H1 (cell line): ENCODE data around the gene BIRC5. TPM values are rescaled to one million over a fixed set of nuclear protein-coding genes. Genes with fewer than 3 reads are reported as not detected.

Experiments used
- CHD1 ChIP-seq: IDR thresholded peaks from 2 replicates; pipeline ENCODE4 v1.6.1; 2012; ENCODE audit warnings: low read depth, low read length, improper control_type of control experiment
- GABPA ChIP-seq: IDR thresholded peaks from 2 replicates; pipeline ENCODE4 v1.6.1; 2011; ENCODE audit warnings: mild to moderate bottlenecking, low read length, moderate library complexity, borderline replicate concordance; ENCODE audit not compliant: insufficient read depth
- HDAC6 ChIP-seq: IDR thresholded peaks from one replicate; pipeline ENCODE4 v1.7.1; 2012; ENCODE audit warnings: low read depth, mild to moderate bottlenecking, inconsistent platforms, low read length, moderate library complexity
- MAFK ChIP-seq: IDR thresholded peaks from 2 replicates; pipeline ENCODE4 v1.6.1; 2012; ENCODE audit warnings: low read depth, mild to moderate bottlenecking, improper control_type of control experiment, low read length
- SAP30 ChIP-seq: fragments of 300-600 bp; sonication (generic); IDR thresholded peaks from 2 replicates; pipeline ENCODE4 v1.7.1; 2012; ENCODE audit warnings: low read length, moderate library complexity, mild to moderate bottlenecking, inconsistent platforms; ENCODE audit not compliant: insufficient read depth, insufficient replicate concordance
- SP1 ChIP-seq: IDR thresholded peaks from 2 replicates; pipeline ENCODE4 v1.6.1; 2011; ENCODE audit warnings: low read depth, low read length
- polyA plus RNA-seq, 7 experiments: library from polyadenylated mRNA; depleted of rRNA in 3 of 7; stranded (reverse) in 5 of 7; unstranded in 2 of 7; fragments of >200 nt in 5 of 7; fragments of 200-250 nt in 2 of 7; gene quantifications; 1 replicate in 5 of 7; 2 replicates in 1 of 7; 4 replicates in 1 of 7; pipeline versions ENCODE4 v1.2.1 to v1.2.3, GENCODE V29; 2011 to 2013; ENCODE audit warnings: missing spikeins in 2 of 7, mixed read lengths in 2 of 7
- total RNA-seq: library from RNA; stranded (reverse); fragmentation: NEBNext Ultra II Directional; extraction: Animal tissue kit (Norgen Biotek cat#: 25700); gene quantifications from 2 replicates; pipeline ENCODE4 v1.2.1, GENCODE V29; 2021
- TF ChIP-seq, protein P1 (sequence below): fragments of 300-600 bp; sonication (generic); IDR thresholded peaks from 2 replicates; pipeline ENCODE4 v1.7.1; 2012; ENCODE audit warnings: low read length, moderate library complexity, mild to moderate bottlenecking, inconsistent platforms; ENCODE audit not compliant: insufficient replicate concordance

The BIRC5 gene
- total and polyA plus RNA-seq, 2 of the 8 experiments (the other 6 are each of a cell fraction or from before 2014, with no cell fraction given): 42.2 to 108 TPM

DNA sequence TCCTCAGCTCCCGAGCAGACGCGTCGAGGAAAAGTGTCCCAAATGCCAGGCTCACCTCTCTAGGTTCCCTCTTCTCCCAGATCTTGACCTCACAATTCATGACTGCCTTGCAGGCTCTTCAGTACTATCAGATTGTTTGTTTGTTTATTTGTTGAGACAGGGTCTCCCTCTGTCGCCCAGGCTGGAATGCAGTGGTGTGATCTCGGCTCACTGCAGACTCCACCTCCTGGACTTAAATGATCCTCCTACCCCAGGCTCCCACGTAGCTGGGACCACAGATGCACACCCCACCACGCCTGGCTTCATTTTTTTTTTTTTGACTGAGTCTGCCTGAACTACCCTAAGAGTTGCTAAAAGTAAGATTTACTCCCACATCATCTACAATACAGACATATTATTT lies 33.3 kb downstream of the BIRC5 start (continued):
- TF ChIP-seq, protein P1, sequence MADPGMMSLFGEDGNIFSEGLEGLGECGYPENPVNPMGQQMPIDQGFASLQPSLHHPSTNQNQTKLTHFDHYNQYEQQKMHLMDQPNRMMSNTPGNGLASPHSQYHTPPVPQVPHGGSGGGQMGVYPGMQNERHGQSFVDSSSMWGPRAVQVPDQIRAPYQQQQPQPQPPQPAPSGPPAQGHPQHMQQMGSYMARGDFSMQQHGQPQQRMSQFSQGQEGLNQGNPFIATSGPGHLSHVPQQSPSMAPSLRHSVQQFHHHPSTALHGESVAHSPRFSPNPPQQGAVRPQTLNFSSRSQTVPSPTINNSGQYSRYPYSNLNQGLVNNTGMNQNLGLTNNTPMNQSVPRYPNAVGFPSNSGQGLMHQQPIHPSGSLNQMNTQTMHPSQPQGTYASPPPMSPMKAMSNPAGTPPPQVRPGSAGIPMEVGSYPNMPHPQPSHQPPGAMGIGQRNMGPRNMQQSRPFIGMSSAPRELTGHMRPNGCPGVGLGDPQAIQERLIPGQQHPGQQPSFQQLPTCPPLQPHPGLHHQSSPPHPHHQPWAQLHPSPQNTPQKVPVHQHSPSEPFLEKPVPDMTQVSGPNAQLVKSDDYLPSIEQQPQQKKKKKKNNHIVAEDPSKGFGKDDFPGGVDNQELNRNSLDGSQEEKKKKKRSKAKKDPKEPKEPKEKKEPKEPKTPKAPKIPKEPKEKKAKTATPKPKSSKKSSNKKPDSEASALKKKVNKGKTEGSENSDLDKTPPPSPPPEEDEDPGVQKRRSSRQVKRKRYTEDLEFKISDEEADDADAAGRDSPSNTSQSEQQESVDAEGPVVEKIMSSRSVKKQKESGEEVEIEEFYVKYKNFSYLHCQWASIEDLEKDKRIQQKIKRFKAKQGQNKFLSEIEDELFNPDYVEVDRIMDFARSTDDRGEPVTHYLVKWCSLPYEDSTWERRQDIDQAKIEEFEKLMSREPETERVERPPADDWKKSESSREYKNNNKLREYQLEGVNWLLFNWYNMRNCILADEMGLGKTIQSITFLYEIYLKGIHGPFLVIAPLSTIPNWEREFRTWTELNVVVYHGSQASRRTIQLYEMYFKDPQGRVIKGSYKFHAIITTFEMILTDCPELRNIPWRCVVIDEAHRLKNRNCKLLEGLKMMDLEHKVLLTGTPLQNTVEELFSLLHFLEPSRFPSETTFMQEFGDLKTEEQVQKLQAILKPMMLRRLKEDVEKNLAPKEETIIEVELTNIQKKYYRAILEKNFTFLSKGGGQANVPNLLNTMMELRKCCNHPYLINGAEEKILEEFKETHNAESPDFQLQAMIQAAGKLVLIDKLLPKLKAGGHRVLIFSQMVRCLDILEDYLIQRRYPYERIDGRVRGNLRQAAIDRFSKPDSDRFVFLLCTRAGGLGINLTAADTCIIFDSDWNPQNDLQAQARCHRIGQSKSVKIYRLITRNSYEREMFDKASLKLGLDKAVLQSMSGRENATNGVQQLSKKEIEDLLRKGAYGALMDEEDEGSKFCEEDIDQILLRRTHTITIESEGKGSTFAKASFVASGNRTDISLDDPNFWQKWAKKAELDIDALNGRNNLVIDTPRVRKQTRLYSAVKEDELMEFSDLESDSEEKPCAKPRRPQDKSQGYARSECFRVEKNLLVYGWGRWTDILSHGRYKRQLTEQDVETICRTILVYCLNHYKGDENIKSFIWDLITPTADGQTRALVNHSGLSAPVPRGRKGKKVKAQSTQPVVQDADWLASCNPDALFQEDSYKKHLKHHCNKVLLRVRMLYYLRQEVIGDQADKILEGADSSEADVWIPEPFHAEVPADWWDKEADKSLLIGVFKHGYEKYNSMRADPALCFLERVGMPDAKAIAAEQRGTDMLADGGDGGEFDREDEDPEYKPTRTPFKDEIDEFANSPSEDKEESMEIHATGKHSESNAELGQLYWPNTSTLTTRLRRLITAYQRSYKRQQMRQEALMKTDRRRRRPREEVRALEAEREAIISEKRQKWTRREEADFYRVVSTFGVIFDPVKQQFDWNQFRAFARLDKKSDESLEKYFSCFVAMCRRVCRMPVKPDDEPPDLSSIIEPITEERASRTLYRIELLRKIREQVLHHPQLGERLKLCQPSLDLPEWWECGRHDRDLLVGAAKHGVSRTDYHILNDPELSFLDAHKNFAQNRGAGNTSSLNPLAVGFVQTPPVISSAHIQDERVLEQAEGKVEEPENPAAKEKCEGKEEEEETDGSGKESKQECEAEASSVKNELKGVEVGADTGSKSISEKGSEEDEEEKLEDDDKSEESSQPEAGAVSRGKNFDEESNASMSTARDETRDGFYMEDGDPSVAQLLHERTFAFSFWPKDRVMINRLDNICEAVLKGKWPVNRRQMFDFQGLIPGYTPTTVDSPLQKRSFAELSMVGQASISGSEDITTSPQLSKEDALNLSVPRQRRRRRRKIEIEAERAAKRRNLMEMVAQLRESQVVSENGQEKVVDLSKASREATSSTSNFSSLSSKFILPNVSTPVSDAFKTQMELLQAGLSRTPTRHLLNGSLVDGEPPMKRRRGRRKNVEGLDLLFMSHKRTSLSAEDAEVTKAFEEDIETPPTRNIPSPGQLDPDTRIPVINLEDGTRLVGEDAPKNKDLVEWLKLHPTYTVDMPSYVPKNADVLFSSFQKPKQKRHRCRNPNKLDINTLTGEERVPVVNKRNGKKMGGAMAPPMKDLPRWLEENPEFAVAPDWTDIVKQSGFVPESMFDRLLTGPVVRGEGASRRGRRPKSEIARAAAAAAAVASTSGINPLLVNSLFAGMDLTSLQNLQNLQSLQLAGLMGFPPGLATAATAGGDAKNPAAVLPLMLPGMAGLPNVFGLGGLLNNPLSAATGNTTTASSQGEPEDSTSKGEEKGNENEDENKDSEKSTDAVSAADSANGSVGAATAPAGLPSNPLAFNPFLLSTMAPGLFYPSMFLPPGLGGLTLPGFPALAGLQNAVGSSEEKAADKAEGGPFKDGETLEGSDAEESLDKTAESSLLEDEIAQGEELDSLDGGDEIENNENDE: no peak
- no peak for TF ChIP-seq GABPA
- TF ChIP-seq SAP30: no peak
- TF ChIP-seq HDAC6: no peak
- TF ChIP-seq CHD1: no peak
- TF ChIP-seq MAFK: no peak
- TF ChIP-seq SP1: no peak
